HEK293 (cell line): ENCODE data around the gene TRAPPC3L.

Experiments
- CTCF ChIA-PET: fragments of 350-600 bp; formaldehyde crosslinking; extraction: SDS; loops from one replicate; lab custom pipeline; 2021; ENCODE audit warnings: antibody characterized with exemption; lab: Yijun Ruan, JAX
- POLR2A ChIA-PET: fragments of 300-600 bp; formaldehyde crosslinking; extraction: SDS; loops from one replicate; lab custom pipeline; 2020; ENCODE audit warnings: antibody characterized with exemption, inconsistent platforms; lab: Yijun Ruan, JAX
- H3K27ac ChIP-seq: fragments of 200-500 bp; sonication (Bioruptor generic); 2 replicates; pipeline ENCODE4 v1.5.1; 2014; ENCODE audit warnings: low read depth, low read length, control low read depth, inconsistent platforms; ENCODE audit errors: extremely low read depth
- H3K36me3 ChIP-seq, 2 experiments: fragments of 200-500 bp in 1 of 2; sonication (Bioruptor generic) in 1 of 2; 1 replicate in 1 of 2; 2 replicates in 1 of 2; pipeline ENCODE4 v1.5.1; 2014 to 2017; ENCODE audit warnings: inconsistent platforms in 2 of 2, low read length in 2 of 2; ENCODE audit not compliant: control insufficient read depth in 2 of 2, insufficient read depth in 1 of 2
- H3K4me1 ChIP-seq: fragments of 200-500 bp; sonication (Bioruptor generic); 2 replicates; pipeline ENCODE4 v1.5.1; 2014; ENCODE audit warnings: mild to moderate bottlenecking, low read length, inconsistent platforms; ENCODE audit not compliant: control insufficient read depth, insufficient read depth
- H3K4me3 ChIP-seq: 2 replicates; pipeline ENCODE4 v1.5.1; 2011; ENCODE audit warnings: low read depth, mild to moderate bottlenecking, control low read depth, low read length, moderate library complexity
- H3K9me3 ChIP-seq: fragments of 200-500 bp; sonication (Bioruptor generic); 2 replicates; pipeline ENCODE4 v1.5.1; 2014; ENCODE audit warnings: low read depth, low read length, inconsistent platforms; ENCODE audit not compliant: control insufficient read depth, insufficient read depth
- REPIN1 ChIP-seq: fragments of 450-650 bp; formaldehyde crosslinking; IDR thresholded peaks from 2 replicates; pipeline ENCODE4 v1.5.1; 2017; ENCODE audit warnings: missing biosample characterization, missing genetic modification characterization, low read depth
- SP3 ChIP-seq: fragments of 450-650 bp; formaldehyde crosslinking; IDR thresholded peaks from 2 replicates; pipeline ENCODE4 v1.5.1; 2016; ENCODE audit warnings: missing biosample characterization, missing genetic modification characterization
- ZNF175 ChIP-seq: fragments of 450-650 bp; formaldehyde crosslinking; IDR thresholded peaks from 2 replicates; pipeline ENCODE4 v1.5.1; 2016; ENCODE audit warnings: missing biosample characterization, missing genetic modification characterization
- ZNF239 ChIP-seq: fragments of 450-650 bp; formaldehyde crosslinking; IDR thresholded peaks from 2 replicates; pipeline ENCODE4 v1.5.1; 2016; ENCODE audit warnings: missing biosample characterization, missing genetic modification characterization
- ZNF292 ChIP-seq: fragments of 450-650 bp; formaldehyde crosslinking; IDR thresholded peaks from 2 replicates; pipeline ENCODE4 v1.5.1; 2016; ENCODE audit warnings: low read depth, missing biosample characterization, missing genetic modification characterization, borderline replicate concordance
- ZNF335 ChIP-seq: fragments of 450-650 bp; formaldehyde crosslinking; conservative IDR thresholded peaks from 2 replicates; pipeline ENCODE4 v1.5.1; 2016; ENCODE audit warnings: missing biosample characterization, missing genetic modification characterization
- ZNF416 ChIP-seq: fragments of 450-650 bp; formaldehyde crosslinking; IDR thresholded peaks from 2 replicates; pipeline ENCODE4 v1.5.1; 2016; ENCODE audit warnings: missing biosample characterization, missing genetic modification characterization
- ZNF530 ChIP-seq: fragments of 450-650 bp; formaldehyde crosslinking; IDR thresholded peaks from 2 replicates; pipeline ENCODE4 v1.5.1; 2016; ENCODE audit warnings: low read depth, missing biosample characterization, missing genetic modification characterization
- ZNF549 ChIP-seq: fragments of 450-650 bp; IDR thresholded peaks from 2 replicates; pipeline ENCODE4 v1.5.1; 2018; ENCODE audit warnings: missing biosample characterization, missing genetic modification characterization, mild to moderate bottlenecking, inconsistent platforms, moderate library complexity
- ZNF571 ChIP-seq: fragments of 450-650 bp; formaldehyde crosslinking; IDR thresholded peaks from 2 replicates; pipeline ENCODE4 v1.5.0; 2017; ENCODE audit warnings: missing biosample characterization, missing genetic modification characterization
- ZNF596 ChIP-seq: fragments of 450-650 bp; IDR thresholded peaks from 2 replicates; pipeline ENCODE4 v1.5.0; 2018; ENCODE audit warnings: missing biosample characterization, mild to moderate bottlenecking, missing genetic modification characterization, moderate library complexity
- ZNF658 ChIP-seq: fragments of 450-650 bp; formaldehyde crosslinking; IDR thresholded peaks from 2 replicates; pipeline ENCODE4; 2016; ENCODE audit warnings: missing biosample characterization, missing genetic modification characterization
- ZNF670 ChIP-seq: fragments of 450-650 bp; formaldehyde crosslinking; IDR thresholded peaks from 2 replicates; pipeline ENCODE4 v1.5.1; 2016; ENCODE audit warnings: missing biosample characterization, missing genetic modification characterization, low read depth
- ZNF707 ChIP-seq: fragments of 450-650 bp; formaldehyde crosslinking; IDR thresholded peaks from 2 replicates; pipeline ENCODE4 v1.5.1; 2016; ENCODE audit warnings: missing biosample characterization, missing genetic modification characterization
- TF ChIP-seq, protein P1 (sequence below): fragments of 450-650 bp; formaldehyde crosslinking; IDR thresholded peaks from 2 replicates; pipeline ENCODE4 v1.5.1; 2016; ENCODE audit warnings: missing biosample characterization, missing genetic modification characterization
- TF ChIP-seq, protein P2 (sequence below): sonication (generic); formaldehyde crosslinking; IDR thresholded peaks from 2 replicates; pipeline ENCODE4 v1.8.1; 2022; ENCODE audit warnings: mild to moderate bottlenecking, moderate library complexity, missing genetic modification reagents
- TF ChIP-seq, protein P3 (sequence below): fragments of 450-650 bp; formaldehyde crosslinking; conservative IDR thresholded peaks from 2 replicates; pipeline ENCODE4 v1.5.1; 2016; ENCODE audit warnings: low read depth, missing biosample characterization, missing genetic modification characterization
- TF ChIP-seq, protein P4 (sequence below): fragments of 450-650 bp; formaldehyde crosslinking; IDR thresholded peaks from 2 replicates; pipeline ENCODE4 v1.5.1; 2016; ENCODE audit warnings: missing biosample characterization, missing genetic modification characterization
- TF ChIP-seq, protein P5 (sequence below): fragments of 450-650 bp; formaldehyde crosslinking; IDR thresholded peaks from 2 replicates; pipeline ENCODE4 v1.5.1; 2017; ENCODE audit warnings: missing biosample characterization, missing genetic modification characterization

Gene TRAPPC3L

DNA sequence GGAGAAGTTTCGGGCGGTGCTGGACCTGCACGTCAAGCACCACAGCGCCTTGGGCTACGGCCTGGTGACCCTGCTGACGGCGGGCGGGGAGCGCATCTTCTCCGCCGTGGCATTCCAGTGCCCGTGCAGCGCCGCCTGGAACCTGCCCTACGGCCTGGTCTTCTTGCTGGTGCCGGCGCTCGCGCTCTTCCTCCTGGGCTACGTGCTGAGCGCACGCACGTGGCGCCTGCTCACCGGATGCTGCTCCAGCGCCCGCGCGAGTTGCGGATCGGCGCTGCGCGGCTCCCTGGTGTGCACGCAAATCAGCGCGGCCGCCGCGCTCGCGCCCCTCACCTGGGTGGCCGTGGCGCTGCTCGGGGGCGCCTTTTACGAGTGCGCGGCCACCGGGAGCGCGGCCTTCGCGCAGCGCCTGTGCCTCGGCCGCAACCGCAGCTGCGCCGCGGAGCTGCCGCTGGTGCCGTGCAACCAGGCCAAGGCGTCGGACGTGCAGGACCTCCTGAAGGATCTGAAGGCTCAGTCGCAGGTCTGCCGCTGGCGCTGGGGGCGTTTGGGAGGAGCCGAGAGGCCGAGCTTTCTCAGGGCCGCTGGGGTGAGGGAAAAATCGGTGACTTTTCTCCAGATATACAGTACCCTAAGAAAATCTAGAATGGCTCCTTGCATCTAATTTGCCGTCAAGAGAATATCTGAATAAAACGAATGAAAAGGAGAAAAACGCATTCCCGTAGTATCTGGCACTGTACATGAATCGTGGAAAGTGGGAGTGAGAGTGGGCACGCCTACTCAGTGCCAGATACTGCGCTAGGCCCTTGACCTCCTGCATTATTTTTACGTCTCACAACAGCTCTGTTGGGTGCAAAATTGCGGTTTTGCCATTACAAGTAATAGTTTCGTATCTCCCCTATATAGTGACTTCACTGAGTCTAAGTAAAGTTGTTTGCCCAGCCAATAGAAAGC, 83.3 kb downstream of the TRAPPC3L start:
- Histone ChIP-seq H3K9me3 (no peaks in the 10 kb centered on the region), H3K4me1 (no peaks in the 10 kb centered on the region)
- POLR2A ChIA-PET = no interaction called here

DNA sequence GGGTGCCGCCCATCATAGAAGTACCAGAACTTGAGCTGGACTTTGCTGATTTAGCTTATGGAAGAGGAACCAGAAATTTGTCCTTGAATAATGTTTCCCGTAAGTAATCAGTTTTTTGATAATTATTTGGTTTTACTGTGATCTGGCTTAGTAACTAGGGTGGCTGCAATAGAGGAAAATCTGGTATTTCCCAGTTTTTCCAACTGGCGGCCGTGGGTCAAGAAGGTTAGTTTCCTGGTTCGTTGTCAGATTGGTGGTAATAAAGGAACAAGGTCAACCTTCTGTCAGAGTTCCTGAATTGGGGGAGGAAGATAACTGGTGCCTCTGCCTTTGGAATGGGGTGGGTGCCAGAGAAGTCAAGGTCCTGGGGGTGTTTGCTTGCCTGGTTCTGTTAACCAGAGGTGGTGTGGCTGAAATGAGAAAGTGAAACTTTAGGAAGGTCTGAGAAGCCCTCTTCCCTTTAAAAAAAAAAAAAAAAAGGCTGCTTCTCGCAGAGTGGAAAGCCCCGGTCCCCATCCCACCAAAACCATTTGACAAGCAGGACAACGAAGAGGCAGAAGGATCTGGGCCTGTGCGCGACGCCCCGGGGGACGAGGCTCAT, 84.1 kb downstream of the TRAPPC3L start, which contains the start of gene CALHM6:
Gene CALHM6 (plus strand): TSS at position 45 of the 601 bp plus-strand sequence. CDS start 555 bp downstream, at position 600.
- TF ChIP-seq, protein P1, sequence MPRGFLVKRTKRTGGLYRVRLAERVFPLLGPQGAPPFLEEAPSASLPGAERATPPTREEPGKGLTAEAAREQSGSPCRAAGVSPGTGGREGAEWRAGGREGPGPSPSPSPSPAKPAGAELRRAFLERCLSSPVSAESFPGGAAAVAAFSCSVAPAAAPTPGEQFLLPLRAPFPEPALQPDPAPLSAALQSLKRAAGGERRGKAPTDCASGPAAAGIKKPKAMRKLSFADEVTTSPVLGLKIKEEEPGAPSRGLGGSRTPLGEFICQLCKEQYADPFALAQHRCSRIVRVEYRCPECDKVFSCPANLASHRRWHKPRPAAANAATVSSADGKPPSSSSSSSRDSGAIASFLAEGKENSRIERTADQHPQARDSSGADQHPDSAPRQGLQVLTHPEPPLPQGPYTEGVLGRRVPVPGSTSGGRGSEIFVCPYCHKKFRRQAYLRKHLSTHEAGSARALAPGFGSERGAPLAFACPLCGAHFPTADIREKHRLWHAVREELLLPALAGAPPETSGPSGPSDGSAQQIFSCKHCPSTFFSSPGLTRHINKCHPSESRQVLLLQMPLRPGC (tag by site-specific recombination) = no peak
- TF ChIP-seq ZNF658 (tag by site-specific recombination) = no peak
- TF ChIP-seq ZNF292 (tag by site-specific recombination) = no peak
- TF ChIP-seq SP3 (tag by site-specific recombination) = no peak
- no peak for TF ChIP-seq ZNF571 (tag by site-specific recombination)
- no peak for TF ChIP-seq ZNF549 (tag by site-specific recombination)
- H3K4me1 ChIP-seq = no peaks in the 10 kb centered on the region
- no peaks in the 10 kb centered on the region for H3K36me3 ChIP-seq
- H3K4me3 ChIP-seq = peak within 1 kb of the TSS; percentile 14
- H3K27ac ChIP-seq = peak within 1 kb of the TSS; percentile 36; the same call in 1 of the 2 replicates
- ChIA-PET CTCF (interaction anchor here (0.7 to 1.2 kb wide), 5 partner anchors 32 to 174 kb away, joined by 3 to 7 read pairs (median 4); partner anchors contain the start of gene CALHM5), POLR2A (no interaction called here)
- H3K9me3 ChIP-seq = no peaks in the 10 kb centered on the region

More for the DNA sequence above, 83.3 kb downstream of the TRAPPC3L start:
- Histone ChIP-seq H3K27ac (peak overlapping the region; percentile 36; the same call in 1 of the 2 replicates), H3K36me3 (no peaks in the 10 kb centered on the region), H3K4me3 (peak overlapping the region; percentile 14)
- TF ChIP-seq, protein P2, sequence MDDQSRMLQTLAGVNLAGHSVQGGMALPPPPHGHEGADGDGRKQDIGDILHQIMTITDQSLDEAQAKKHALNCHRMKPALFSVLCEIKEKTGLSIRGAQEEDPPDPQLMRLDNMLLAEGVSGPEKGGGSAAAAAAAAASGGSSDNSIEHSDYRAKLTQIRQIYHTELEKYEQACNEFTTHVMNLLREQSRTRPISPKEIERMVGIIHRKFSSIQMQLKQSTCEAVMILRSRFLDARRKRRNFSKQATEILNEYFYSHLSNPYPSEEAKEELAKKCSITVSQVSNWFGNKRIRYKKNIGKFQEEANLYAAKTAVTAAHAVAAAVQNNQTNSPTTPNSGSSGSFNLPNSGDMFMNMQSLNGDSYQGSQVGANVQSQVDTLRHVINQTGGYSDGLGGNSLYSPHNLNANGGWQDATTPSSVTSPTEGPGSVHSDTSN = no peak
- TF ChIP-seq ZNF596 (tag by site-specific recombination) (no peak), ZNF175 (tag by site-specific recombination) (no peak), ZNF670 (tag by site-specific recombination) (no peak), ZNF416 (no peak), ZNF335 (tag by site-specific recombination) (no peak), REPIN1 (no peak), ZNF530 (no peak), ZNF707 (tag by site-specific recombination) (no peak), ZNF239 (tag by site-specific recombination) (no peak)
- TF ChIP-seq, protein P3, sequence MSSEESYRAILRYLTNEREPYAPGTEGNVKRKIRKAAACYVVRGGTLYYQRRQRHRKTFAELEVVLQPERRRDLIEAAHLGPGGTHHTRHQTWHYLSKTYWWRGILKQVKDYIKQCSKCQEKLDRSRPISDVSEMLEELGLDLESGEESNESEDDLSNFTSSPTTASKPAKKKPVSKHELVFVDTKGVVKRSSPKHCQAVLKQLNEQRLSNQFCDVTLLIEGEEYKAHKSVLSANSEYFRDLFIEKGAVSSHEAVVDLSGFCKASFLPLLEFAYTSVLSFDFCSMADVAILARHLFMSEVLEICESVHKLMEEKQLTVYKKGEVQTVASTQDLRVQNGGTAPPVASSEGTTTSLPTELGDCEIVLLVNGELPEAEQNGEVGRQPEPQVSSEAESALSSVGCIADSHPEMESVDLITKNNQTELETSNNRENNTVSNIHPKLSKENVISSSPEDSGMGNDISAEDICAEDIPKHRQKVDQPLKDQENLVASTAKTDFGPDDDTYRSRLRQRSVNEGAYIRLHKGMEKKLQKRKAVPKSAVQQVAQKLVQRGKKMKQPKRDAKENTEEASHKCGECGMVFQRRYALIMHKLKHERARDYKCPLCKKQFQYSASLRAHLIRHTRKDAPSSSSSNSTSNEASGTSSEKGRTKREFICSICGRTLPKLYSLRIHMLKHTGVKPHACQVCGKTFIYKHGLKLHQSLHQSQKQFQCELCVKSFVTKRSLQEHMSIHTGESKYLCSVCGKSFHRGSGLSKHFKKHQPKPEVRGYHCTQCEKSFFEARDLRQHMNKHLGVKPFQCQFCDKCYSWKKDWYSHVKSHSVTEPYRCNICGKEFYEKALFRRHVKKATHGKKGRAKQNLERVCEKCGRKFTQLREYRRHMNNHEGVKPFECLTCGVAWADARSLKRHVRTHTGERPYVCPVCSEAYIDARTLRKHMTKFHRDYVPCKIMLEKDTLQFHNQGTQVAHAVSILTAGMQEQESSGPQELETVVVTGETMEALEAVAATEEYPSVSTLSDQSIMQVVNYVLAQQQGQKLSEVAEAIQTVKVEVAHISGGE (tag by site-specific recombination) = no peak
- TF ChIP-seq, protein P4, sequence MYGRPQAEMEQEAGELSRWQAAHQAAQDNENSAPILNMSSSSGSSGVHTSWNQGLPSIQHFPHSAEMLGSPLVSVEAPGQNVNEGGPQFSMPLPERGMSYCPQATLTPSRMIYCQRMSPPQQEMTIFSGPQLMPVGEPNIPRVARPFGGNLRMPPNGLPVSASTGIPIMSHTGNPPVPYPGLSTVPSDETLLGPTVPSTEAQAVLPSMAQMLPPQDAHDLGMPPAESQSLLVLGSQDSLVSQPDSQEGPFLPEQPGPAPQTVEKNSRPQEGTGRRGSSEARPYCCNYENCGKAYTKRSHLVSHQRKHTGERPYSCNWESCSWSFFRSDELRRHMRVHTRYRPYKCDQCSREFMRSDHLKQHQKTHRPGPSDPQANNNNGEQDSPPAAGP (tag by site-specific recombination) = no peak
- TF ChIP-seq, protein P5, sequence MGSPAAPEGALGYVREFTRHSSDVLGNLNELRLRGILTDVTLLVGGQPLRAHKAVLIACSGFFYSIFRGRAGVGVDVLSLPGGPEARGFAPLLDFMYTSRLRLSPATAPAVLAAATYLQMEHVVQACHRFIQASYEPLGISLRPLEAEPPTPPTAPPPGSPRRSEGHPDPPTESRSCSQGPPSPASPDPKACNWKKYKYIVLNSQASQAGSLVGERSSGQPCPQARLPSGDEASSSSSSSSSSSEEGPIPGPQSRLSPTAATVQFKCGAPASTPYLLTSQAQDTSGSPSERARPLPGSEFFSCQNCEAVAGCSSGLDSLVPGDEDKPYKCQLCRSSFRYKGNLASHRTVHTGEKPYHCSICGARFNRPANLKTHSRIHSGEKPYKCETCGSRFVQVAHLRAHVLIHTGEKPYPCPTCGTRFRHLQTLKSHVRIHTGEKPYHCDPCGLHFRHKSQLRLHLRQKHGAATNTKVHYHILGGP (tag by site-specific recombination) = no peak
- CTCF ChIA-PET = interaction anchor here (0.8 to 1.0 kb wide), 4 partner anchors 49 to 174 kb away, joined by 3 to 4 read pairs (median 3); partner anchors contain the start of gene CALHM5
